GM18508 (cell line): ENCODE measurements around the gene GRAP.

ENCODE experiments used
- ATAC-seq: cut with Tn5 transposase; IDR thresholded peaks from one replicate; pipeline ENCODE4 v1.9.1; 2021; ENCODE audit warnings: moderate number of reproducible peaks; ENCODE audit not compliant: insufficient read depth, unreplicated experiment

Gene GRAP

DNA sequence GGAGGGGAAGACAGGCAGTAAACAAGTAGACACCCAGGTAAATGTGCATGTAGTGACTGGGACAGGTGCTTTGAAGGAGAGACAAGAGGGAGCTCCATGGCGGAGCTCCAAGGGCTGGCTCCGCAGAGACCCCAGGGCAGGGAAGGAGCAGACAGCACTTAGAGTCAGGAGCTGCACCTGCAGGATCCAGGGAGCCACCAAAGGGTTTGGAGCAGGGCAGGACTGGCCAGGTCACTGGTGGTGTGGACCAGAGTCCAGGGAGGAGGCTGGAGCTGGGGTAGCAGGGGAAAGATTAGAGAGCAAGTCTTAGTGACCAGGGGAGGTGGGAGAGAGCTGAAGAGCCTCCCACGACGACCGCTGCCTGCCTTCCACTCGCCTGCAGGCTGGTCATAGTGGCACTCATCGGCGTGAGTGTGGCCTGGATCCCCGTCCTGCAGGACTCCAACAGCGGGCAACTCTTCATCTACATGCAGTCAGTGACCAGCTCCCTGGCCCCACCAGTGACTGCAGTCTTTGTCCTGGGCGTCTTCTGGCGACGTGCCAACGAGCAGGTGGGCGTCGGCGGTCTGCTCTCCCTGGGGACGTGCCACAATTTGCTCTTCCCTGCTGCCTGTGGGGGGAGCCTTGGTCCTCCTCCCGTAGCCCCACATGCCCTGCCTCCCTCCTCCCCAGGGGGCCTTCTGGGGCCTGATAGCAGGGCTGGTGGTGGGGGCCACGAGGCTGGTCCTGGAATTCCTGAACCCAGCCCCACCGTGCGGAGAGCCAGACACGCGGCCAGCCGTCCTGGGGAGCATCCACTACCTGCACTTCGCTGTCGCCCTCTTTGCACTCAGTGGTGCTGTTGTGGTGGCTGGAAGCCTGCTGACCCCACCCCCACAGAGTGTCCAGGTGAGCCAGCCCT lies 27.5 kb downstream of the GRAP start:
- no peak for ATAC-seq

GRCh38 chr17:19018600-19018950 lies 28.2 kb downstream of the GRAP start:
- ATAC-seq: no peak

GRCh38 chr17:19017804-19018599 lies 28.8 kb downstream of the GRAP start:
- ATAC-seq: no peak

DNA sequence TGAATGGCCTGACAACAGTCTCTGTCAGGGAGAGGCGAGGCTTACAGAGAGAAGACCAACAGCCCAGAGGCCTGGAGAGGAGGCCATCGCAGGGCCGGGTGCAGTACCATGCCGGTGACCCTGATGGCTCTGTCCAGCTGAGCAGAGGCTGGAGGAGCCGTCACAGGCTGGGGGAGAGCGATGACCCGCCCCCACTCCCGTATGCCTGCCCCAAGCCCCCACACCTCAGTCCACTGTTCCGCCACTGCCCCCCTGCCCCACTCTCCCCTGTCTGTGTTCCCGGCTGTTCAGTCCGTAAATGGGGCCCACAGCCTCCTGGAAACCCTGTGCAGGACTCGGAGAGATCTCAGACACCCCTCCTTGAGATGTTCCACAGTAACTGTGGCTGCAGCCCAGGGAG lies 29.4 kb downstream of the GRAP start:
- ATAC-seq: no peak

- no peak for ATAC-seq
These were observed 29.9 kb downstream of the GRAP start for GRCh38 chr17:19016881-19017280.

GRCh38 chr17:19016297-19016696 lies 30.5 kb downstream of the GRAP start:
- no peak for ATAC-seq

DNA sequence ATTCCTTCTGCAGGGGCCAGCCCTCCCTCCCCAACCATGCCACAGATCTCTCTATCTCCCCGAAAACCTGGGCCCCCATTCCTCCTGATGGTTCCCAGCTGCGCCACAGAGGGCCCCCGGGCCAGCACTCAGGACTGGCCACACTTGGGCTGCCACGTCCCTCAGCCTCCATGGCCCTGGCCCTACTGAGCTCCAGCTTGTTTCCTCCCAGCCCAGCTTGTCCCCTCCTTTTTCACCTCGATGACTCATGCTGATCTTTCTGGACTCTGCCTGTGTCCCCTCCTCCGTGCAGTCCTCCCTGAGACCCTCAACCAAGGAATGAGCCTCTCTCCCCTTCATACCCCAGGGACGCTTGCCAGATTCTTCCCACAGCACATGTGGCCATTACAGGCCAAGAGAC lies 31.3 kb downstream of the GRAP start:
- no peak for ATAC-seq

GRCh38 chr17:19014628-19015215 lies 32.0 kb downstream of the GRAP start:
- no peak for ATAC-seq

DNA sequence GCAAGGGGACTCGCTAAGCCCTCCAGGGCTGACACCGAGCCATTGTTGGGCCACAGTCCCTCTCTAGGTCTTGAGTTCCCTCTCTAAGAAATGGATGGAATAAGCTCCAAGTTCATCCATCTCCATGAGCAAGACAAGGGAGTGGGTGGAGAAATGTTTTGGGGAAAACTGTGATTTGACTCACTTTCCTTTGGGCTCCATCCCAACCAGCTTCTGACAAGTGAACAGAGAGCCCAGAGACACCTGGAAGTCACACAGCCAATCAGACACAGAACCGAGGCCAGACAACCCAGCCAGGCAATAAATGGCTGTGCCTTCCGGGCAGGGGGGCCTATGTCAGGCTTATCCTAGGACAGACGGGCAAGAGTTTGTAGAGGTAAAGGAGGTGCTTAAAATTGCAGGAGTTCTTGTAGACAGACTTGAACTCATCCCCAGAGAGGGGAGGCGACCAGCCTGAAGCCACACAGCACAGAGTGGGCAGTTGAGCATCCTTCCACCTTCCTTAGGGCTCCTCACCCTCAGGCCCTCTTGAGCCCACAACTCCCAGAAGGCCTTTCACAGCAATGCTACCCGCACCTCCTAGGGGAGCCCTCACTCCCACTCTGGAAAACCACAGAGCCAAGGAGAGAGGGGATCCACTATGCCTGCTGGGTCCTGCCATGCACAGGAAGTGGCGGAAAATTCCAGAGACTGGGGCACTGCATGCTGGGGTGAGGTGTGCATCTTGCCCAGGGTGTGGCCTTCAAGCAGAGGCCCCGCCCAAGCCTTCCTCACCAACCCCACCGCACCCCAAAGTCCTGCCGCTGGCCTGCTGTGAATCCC lies 32.7 kb downstream of the GRAP start:
- ATAC-seq: no peak

- no peak for ATAC-seq
These were observed 33.5 kb downstream of the GRAP start for GRCh38 chr17:19013226-19013625.

DNA sequence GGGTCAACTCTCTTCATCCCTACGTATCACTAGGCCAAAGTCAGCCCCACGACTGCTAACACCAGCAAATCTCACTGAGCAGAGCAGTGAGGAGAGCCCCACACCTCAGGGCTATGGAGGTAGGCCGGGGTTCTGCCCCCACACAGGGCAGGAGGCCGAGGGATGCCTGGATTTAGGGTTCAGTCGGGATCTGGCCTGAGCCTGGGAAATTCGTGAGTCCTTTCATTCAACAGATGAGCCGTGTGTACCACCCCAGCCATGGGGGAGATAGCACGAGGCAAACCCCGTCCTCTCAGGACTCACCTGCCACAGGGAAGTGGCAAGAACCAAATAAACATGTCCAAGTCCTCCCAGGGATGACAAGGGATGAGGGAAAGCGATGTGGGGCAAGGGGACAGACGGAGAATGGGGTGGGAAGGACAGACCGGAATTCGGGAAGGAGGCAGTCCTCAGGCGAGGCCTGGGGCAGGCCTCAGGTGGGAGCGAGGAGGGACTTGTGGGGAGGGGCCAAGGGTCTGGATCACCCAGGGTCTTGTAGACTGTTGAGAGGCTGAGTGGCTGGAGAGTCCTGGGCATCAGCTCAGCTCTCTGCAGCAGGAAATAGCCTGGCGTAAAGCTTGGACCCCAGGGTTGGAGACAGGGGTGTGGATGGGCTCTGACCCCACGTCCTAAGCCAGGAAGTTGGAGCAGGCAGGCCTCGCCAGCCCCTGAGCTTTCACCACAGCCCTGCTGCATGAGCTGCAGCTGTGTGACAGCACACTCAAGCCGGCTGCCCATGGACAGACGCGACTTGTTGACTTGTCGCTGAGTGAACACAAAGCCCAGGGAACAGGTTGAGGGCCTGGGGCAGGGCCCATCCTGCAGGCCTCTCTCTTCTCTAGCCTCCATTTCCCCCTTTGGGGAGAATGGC lies 34.3 kb downstream of the GRAP start:
- ATAC-seq: no peak

DNA sequence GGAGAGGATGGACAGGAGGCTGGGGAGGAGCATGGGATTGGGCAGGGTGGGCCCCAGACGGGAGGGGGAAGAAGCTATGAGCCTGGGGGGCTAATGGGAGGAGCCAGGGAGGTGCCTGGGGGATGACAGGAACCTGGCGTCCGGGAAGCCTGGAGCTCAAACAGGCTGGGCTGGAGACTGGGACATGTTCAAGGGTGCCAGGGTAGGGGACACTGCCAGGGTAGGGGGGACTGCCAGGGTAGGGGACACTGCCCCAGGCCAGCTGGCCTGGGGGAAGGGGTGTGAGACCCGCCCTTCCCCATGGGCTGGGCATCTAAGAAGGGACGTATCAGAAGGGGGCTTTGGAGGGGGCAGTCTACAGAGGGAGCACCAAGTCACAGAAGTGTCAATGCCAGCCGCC lies 35.2 kb downstream of the GRAP start:
- ATAC-seq: no peak

- no peak for ATAC-seq
These were observed 35.8 kb downstream of the GRAP start for GRCh38 chr17:19010729-19011505.

DNA sequence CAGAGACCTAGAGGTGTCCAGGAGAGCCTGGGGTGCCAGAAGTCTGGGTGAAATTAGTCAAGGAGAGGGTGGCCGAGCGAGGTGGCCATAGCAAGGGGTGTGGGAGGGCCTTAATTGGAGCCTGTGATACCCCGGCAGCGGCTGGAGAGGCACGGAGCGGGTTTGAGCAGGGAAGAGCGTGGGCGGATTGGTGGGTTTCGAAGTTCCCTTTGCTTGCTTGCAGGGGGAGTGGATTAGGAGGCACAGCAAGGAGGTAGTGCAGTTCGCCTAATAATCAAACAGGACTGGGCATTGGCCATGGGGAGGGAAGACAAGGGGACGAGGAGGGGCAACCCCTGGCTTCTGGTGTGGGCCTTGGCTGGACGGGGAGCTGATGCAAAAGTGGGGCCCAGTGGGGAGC lies 36.8 kb downstream of the GRAP start:
- ATAC-seq: no peak

- ATAC-seq: no peak
These were observed 40.1 kb downstream of the GRAP start for GRCh38 chr17:19006698-19007097.

DNA sequence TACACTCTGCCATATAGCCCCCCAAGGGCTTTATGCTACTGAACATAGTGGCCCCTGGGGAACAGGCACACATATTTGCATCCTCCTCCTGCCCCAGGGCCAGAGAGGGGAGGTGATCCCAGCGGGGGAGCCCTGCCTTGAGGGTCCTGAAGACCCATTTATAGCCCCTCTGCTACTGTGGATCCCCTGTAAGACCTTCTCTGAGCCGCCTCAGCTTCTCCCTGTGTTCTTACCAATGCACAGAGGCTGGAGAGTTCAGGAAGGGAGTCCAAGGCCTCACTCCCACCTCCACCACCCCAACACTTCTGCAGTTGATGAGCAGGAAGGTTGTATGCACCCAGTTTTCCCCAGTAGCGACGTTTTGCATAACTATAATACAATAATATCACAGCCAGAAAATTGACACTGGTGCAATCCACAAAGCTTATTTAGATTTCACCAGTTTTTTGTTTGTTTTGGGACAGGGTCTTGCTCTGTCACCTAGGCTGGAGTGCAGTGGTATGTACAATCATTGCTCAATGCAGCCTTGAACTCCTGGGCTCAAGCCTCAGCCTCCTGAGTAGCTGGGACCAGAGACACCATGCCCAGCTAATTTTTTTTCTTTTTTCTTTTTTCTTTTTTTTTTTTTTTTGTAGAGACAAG lies 40.8 kb downstream of the GRAP start:
- no peak for ATAC-seq

- no peak for ATAC-seq
These were observed 41.5 kb downstream of the GRAP start for GRCh38 chr17:19005137-19005773.
